K562 (cell line): ENCODE measurements around the gene CRTC3. TPM values are rescaled to one million over a fixed set of nuclear protein-coding genes. Genes with fewer than 3 reads are reported as not detected.

Experiments
- ATAC-seq: fragments of 200-7000 bp; cut with Tn5 transposase; 3 replicates; pipeline ENCODE4 v1.9.1; 2020; ENCODE audit warnings: moderate library complexity
- BruUV-seq: library from RNA; stranded (reverse); fragments of 400-500 nt; replicated peaks from 2 replicates; lab custom pipeline; 2021; lab: Mats Ljungman, UMichigan
- CTCF ChIA-PET: fragments of 300-600 bp; formaldehyde crosslinking; extraction: SDS; loops from one replicate; lab custom pipeline; 2021; ENCODE audit warnings: low intra/inter-chr PET ratio; lab: Yijun Ruan, JAX
- POLR2A ChIA-PET: fragments of 300-600, 350-650 bp; sonication (Branson Sonifier 250); formaldehyde crosslinking; extraction: SDS; loops from one replicate; lab custom pipeline; 2021; ENCODE audit warnings: antibody characterized with exemption, inconsistent platforms; lab: Yijun Ruan, JAX
- DNase-seq, 4 experiments: peaks; one replicate each; pipeline versions ENCODE4 v3.0.0 to v3.0.0-alpha.2; 2011 to 2018; ENCODE audit warnings: low spot score in 3 of 4, mixed read lengths in 3 of 4; ENCODE audit errors: extremely low read depth in 1 of 4
- FAIRE-seq: peaks from 2 replicates; lab custom pipeline; 2011; peaks lifted over from hg19 to GRCh38; lab: Jason Lieb, UNC
- H2AFZ ChIP-seq: 2 replicates; pipeline ENCODE4 v1.6.0; 2011; ENCODE audit warnings: low read depth, low read length, control low read depth, inconsistent platforms
- H3K27ac ChIP-seq: fragments of 200-600 bp; 3 replicates; pipeline ENCODE4 v1.8.0; 2011; ENCODE audit warnings: low read depth, mild to moderate bottlenecking, control low read depth, inconsistent platforms, low read length, moderate library complexity, mixed read lengths; ENCODE audit errors: extremely low read depth
- H3K27me3 ChIP-seq, 2 experiments: fragments of 300-600 bp in 1 of 2; 2 replicates in 1 of 2; 3 replicates in 1 of 2; pipeline versions ENCODE4 v1.6.0 to v1.8.0; 2011; ENCODE audit warnings: inconsistent platforms in 2 of 2, low read length in 2 of 2, mild to moderate bottlenecking in 1 of 2, mixed read lengths in 1 of 2, moderate library complexity in 1 of 2; ENCODE audit not compliant: control insufficient read depth in 2 of 2, insufficient read depth in 2 of 2
- H3K36me3 ChIP-seq: fragments of 300-600 bp; 3 replicates; pipeline ENCODE4 v1.8.0; 2011; ENCODE audit warnings: mild to moderate bottlenecking, low read length, inconsistent platforms; ENCODE audit not compliant: control insufficient read depth, insufficient read depth
- H3K4me1 ChIP-seq, 2 experiments: fragments of 200-600 bp in 1 of 2; replicated peaks in 1 of 2; 2 replicates in 1 of 2; 3 replicates in 1 of 2; pipeline versions ENCODE4 v1.5.1 to v1.8.0; 2011; ENCODE audit warnings: inconsistent platforms in 2 of 2, low read length in 2 of 2, mild to moderate bottlenecking in 1 of 2, mixed read lengths in 1 of 2, moderate library complexity in 1 of 2; ENCODE audit not compliant: control insufficient read depth in 2 of 2, insufficient read depth in 2 of 2
- H3K4me2 ChIP-seq: 2 replicates; pipeline ENCODE4 v1.6.1; 2011; ENCODE audit warnings: low read length, control low read depth, inconsistent platforms, mixed read lengths; ENCODE audit not compliant: insufficient read depth
- H3K4me3 ChIP-seq: fragments of 200-600 bp; sonication (generic), shearing (Covaris generic); 2 replicates; pipeline ENCODE4 v1.5.1; 2016; ENCODE audit warnings: control low read depth, inconsistent platforms
- H3K79me2 ChIP-seq: fragments of 200-600 bp; 3 replicates; pipeline ENCODE4 v1.8.0; 2011; ENCODE audit warnings: low read length, inconsistent platforms; ENCODE audit not compliant: control insufficient read depth, insufficient read depth
- H3K9ac ChIP-seq, 2 experiments: 2 replicates each; pipeline versions ENCODE4 v1.6.0 to v1.6.1; 2011; ENCODE audit warnings: low read depth in 2 of 2, low read length in 2 of 2, control low read depth in 1 of 2, inconsistent platforms in 1 of 2, mild to moderate bottlenecking in 1 of 2, mixed read lengths in 1 of 2; ENCODE audit not compliant: insufficient read depth in 1 of 2
- H3K9me1 ChIP-seq: one replicate; pipeline ENCODE4 v1.6.0; 2011; ENCODE audit warnings: inconsistent platforms, mild to moderate bottlenecking, low read length, moderate library complexity; ENCODE audit not compliant: control insufficient read depth, insufficient read depth
- H3K9me3 ChIP-seq: replicated peaks from 2 replicates; pipeline ENCODE4 v1.5.1; 2011; ENCODE audit warnings: low read depth, low read length, inconsistent platforms; ENCODE audit not compliant: control insufficient read depth, insufficient read depth
- H4K20me1 ChIP-seq: replicated peaks from 2 replicates; pipeline ENCODE4 v1.6.1; 2011; ENCODE audit warnings: low read length, inconsistent platforms, mixed read lengths; ENCODE audit not compliant: control insufficient read depth, insufficient read depth
- CEBPB ChIP-seq: fragments of 450-650 bp; IDR thresholded peaks from 2 replicates; pipeline ENCODE4 v1.6.1; 2016; ENCODE audit warnings: missing genetic modification characterization, missing compliant biosample characterization
- CEBPG ChIP-seq, 3 experiments: fragments of 200-800 bp in 1 of 3; sonication (Bioruptor generic) in 1 of 3; sonication (generic) in 1 of 3; formaldehyde crosslinking in 1 of 3; IDR thresholded peaks in 2 of 3; conservative IDR thresholded peaks in 1 of 3; 2 replicates each; pipeline versions ENCODE4 v1.6.1 to v1.8.0; 2016 to 2022; ENCODE audit warnings: missing compliant biosample characterization in 2 of 3, missing genetic modification characterization in 2 of 3, mild to moderate bottlenecking in 1 of 3, missing genetic modification reagents in 1 of 3
- JUNB ChIP-seq: fragments of 450-650 bp; formaldehyde crosslinking; conservative IDR thresholded peaks from 2 replicates; pipeline ENCODE4 v1.4.0; 2020; ENCODE audit warnings: mild to moderate bottlenecking
- NELFE ChIP-seq: IDR thresholded peaks from 2 replicates; pipeline ENCODE4 v1.6.1; 2011; ENCODE audit warnings: mild to moderate bottlenecking; ENCODE audit not compliant: insufficient read depth, insufficient read length
- POLR2A ChIP-seq: fragments of 450-650 bp; conservative IDR thresholded peaks from 2 replicates; pipeline ENCODE4 v1.6.1; 2016
- SMAD1 ChIP-seq: fragments of 150-350 bp; IDR thresholded peaks from 2 replicates; pipeline ENCODE4 v1.6.1; 2014; ENCODE audit warnings: low read length, low read depth; ENCODE audit not compliant: partially characterized antibody
- SMC3 ChIP-seq: conservative IDR thresholded peaks from 2 replicates; pipeline ENCODE4 v1.6.1; 2011; ENCODE audit warnings: low read depth, low read length, improper control_type of control experiment; ENCODE audit not compliant: insufficient read depth
- TBP ChIP-seq: optimal IDR thresholded peaks from 2 replicates; pipeline ENCODE3; 2011; ENCODE audit warnings: low read depth, low read length, improper control_type of control experiment
- ZBED1 ChIP-seq: IDR thresholded peaks from 2 replicates; pipeline ENCODE4 v1.6.1; 2014
- ZNF232 ChIP-seq: sonication (generic); formaldehyde crosslinking; IDR thresholded peaks from 2 replicates; pipeline ENCODE4 v1.8.0; 2022; ENCODE audit warnings: mild to moderate bottlenecking, missing genetic modification reagents
- WGBS: fragments of 100-300 bp; shearing (Covaris generic); methylation state at CpG from one replicate; pipeline ENCODE4 v1.1.6; 2016; ENCODE audit warnings: low coverage, mixed read lengths; ENCODE audit not compliant: insufficient coverage; ENCODE audit errors: missing lambda C conversion rate; 5-methylcytosine and 5-hydroxymethylcytosine counted together
- in situ Hi-C: fragments of 300-500 bp; cut with MboI; formaldehyde crosslinking; loops from 4 replicates; pipeline ENCODE4 v1.15.0; 2018; ENCODE audit warnings: inconsistent platforms, mixed read lengths
- intact Hi-C: fragments of 100-400 bp; cut with micrococcal nuclease; formaldehyde crosslinking; loops from 2 replicates; pipeline ENCODE4 v1.14.2; 2022
- polyA plus RNA-seq, 8 experiments: library from polyadenylated mRNA; depleted of rRNA in 4 of 8; stranded (reverse) in 5 of 8; unstranded in 3 of 8; fragments of >200 nt; fragmentation: Nextera tagmentation in 2 of 8; fragmentation: Illumina TruSeq in 1 of 8; extraction: Ambion mirVana in 2 of 8; extraction: Trizol in 1 of 8; gene quantifications; 2 replicates each; pipeline versions ENCODE4 v1.2.1 to v1.2.3, GENCODE V29; 2011 to 2014; ENCODE audit warnings: inconsistent platforms in 1 of 8, missing spikeins in 1 of 8
- total RNA-seq, 7 experiments: library from RNA; depleted of rRNA in 6 of 7; stranded (reverse); fragments of >200 nt in 6 of 7; fragmentation: Illumina TruSeq in 2 of 7; extraction: Trizol in 2 of 7; gene quantifications; 2 replicates each; pipeline versions ENCODE4 v1.2.1 to v1.2.3, GENCODE V29; 2011 to 2021; ENCODE audit warnings: low replicate concordance in 1 of 7
- TF ChIP-seq, protein P1 (sequence below): fragments of 250-450 bp; sonication (Bioruptor Pico); IDR thresholded peaks from 2 replicates; pipeline ENCODE4 v1.8.0; 2021; ENCODE audit warnings: borderline replicate concordance, mild to moderate bottlenecking, moderate library complexity; ENCODE audit not compliant: poor library complexity, severe bottlenecking
- TF ChIP-seq, protein P2 (sequence below): fragments of 250-450 bp; sonication (Bioruptor Pico); IDR thresholded peaks from 2 replicates; pipeline ENCODE4 v1.4.0; 2020; ENCODE audit warnings: mild to moderate bottlenecking, moderate library complexity
- TF ChIP-seq, protein P3 (sequence below): sonication (generic); formaldehyde crosslinking; IDR thresholded peaks from 2 replicates; pipeline ENCODE4 v1.8.1; 2023; ENCODE audit warnings: mild to moderate bottlenecking, missing genetic modification reagents

CRTC3 gene
- total and polyA plus RNA-seq, 9 of the 15 experiments (the other 6 are each of a cell fraction or from before 2014, with no cell fraction given) = 1.2 to 19.0 (median 11.6) TPM

DNA sequence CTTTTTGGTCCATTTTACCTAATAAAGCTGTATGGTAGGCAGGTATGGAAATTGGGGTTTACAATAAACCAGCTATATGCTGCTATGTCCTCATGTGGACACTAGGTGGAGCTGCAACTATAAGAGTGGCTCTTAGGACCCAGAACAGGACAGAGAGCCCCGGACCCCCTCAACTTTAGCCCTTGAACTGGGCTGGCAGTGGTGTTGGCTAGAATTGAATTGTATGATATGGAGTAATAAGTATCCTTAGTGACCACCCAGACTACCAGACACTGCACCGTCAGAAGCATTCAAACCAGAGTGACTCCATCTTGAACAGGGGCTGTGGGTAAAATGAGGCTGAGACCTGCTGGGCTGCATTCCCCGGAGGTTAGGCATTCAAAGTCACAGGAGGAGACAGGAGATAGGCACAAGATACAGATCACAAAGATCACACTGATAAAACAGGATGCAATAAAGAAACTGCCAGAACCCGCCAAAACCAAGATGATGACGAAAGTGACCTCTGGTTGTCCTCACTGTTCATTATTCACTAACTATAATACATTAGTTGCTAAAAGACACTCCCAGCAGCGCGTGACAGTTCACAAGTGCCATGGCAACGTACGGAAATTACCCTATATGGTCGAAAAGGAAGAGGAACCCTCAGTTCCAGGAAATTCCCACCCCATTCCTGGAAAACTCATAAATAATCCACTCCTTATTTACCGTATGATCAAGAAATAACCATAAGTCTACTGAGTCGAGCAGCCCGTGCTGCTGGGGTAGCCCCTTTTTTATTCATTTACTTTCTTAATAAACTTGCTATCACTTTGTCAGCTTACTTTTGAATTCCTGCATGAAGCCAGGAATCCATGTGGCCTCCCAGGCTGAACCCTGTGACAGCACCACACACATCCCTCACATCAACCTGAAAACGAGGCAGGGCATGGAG is 118.7 kb downstream of the CRTC3 start:
- Histone ChIP-seq H3K79me2 (no peaks in the 10 kb centered on the region), H4K20me1 (no peaks in the 10 kb centered on the region), H3K9ac (peak overlapping the region; percentile 22 to 69; a peak in 3 of 4 replicates), H3K4me1 (peaks cover 33 to 38% of the 10 kb centered on the region in 2 experiments), H3K27me3 (no peaks in the 10 kb centered on the region), H2AFZ (peak overlapping the region; percentile 88), H3K36me3 (no peaks in the 10 kb centered on the region), H3K27ac (peak overlapping the region; percentile 97), H3K4me2 (peak overlapping the region; percentile 66), H3K4me3 (no peak overlapping the region), H3K9me1 (no peaks in the 10 kb centered on the region), H3K9me3 (0 out of 2 replicates have a peak, but pooled peaks cover 3% of the 10 kb centered on the region)
- under 1% methylated on average over 14 of the region's 14 CpGs for WGBS
- FAIRE-seq (peak; percentile 97), ATAC-seq (peak; percentile 83), DNase-seq (peak; percentile 67 to 97 (median 76))
- ChIA-PET CTCF (interaction anchor here (0.8 to 2.2 kb wide), 6 partner anchors 45 to 283 kb away, joined by 3 to 11 read pairs (median 6); partner anchors contain the start of genes BLM, HDDC3 and MAN2A2), POLR2A (interaction anchor here (0.6 to 1.4 kb wide), 2 partner anchors 80 to 238 kb away, joined by 3 to 4 read pairs; no protein-coding TSS in a partner anchor)
- intact Hi-C loops = loop anchor here (1.0 to 2.0 kb wide), 5 partner anchors 16 to 401 kb away; no protein-coding TSS in a partner anchor
- in situ Hi-C loops = loop anchor here (5.0 to 10.0 kb wide), 2 partner anchors 46 to 239 kb away; no protein-coding TSS in a partner anchor
- no TSS peak for BruUV-seq
- peak; percentile 92 for TF ChIP-seq POLR2A
- TF ChIP-seq, protein P1, sequence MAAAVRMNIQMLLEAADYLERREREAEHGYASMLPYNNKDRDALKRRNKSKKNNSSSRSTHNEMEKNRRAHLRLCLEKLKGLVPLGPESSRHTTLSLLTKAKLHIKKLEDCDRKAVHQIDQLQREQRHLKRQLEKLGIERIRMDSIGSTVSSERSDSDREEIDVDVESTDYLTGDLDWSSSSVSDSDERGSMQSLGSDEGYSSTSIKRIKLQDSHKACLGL (CRISPR knock-in tag) = peak; percentile 98
- peak; percentile 53; the same call in 1 of the 2 replicates for TF ChIP-seq ZBED1
- TF ChIP-seq NELFE = no peak
- TF ChIP-seq JUNB = peak; percentile 94
- TF ChIP-seq SMC3 = peak; percentile 73
- no peak for TF ChIP-seq ZNF232 (CRISPR knock-in tag)
- TF ChIP-seq, protein P2, sequence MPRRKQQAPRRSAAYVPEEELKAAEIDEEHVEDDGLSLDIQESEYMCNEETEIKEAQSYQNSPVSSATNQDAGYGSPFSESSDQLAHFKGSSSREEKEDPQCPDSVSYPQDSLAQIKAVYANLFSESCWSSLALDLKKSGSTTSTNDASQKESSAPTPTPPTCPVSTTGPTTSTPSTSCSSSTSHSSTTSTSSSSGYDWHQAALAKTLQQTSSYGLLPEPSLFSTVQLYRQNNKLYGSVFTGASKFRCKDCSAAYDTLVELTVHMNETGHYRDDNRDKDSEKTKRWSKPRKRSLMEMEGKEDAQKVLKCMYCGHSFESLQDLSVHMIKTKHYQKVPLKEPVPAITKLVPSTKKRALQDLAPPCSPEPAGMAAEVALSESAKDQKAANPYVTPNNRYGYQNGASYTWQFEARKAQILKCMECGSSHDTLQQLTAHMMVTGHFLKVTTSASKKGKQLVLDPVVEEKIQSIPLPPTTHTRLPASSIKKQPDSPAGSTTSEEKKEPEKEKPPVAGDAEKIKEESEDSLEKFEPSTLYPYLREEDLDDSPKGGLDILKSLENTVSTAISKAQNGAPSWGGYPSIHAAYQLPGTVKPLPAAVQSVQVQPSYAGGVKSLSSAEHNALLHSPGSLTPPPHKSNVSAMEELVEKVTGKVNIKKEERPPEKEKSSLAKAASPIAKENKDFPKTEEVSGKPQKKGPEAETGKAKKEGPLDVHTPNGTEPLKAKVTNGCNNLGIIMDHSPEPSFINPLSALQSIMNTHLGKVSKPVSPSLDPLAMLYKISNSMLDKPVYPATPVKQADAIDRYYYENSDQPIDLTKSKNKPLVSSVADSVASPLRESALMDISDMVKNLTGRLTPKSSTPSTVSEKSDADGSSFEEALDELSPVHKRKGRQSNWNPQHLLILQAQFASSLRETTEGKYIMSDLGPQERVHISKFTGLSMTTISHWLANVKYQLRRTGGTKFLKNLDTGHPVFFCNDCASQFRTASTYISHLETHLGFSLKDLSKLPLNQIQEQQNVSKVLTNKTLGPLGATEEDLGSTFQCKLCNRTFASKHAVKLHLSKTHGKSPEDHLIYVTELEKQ (CRISPR knock-in tag) = peak; percentile 100
- TF ChIP-seq TBP = peak; percentile 71
- TF ChIP-seq, protein P3, sequence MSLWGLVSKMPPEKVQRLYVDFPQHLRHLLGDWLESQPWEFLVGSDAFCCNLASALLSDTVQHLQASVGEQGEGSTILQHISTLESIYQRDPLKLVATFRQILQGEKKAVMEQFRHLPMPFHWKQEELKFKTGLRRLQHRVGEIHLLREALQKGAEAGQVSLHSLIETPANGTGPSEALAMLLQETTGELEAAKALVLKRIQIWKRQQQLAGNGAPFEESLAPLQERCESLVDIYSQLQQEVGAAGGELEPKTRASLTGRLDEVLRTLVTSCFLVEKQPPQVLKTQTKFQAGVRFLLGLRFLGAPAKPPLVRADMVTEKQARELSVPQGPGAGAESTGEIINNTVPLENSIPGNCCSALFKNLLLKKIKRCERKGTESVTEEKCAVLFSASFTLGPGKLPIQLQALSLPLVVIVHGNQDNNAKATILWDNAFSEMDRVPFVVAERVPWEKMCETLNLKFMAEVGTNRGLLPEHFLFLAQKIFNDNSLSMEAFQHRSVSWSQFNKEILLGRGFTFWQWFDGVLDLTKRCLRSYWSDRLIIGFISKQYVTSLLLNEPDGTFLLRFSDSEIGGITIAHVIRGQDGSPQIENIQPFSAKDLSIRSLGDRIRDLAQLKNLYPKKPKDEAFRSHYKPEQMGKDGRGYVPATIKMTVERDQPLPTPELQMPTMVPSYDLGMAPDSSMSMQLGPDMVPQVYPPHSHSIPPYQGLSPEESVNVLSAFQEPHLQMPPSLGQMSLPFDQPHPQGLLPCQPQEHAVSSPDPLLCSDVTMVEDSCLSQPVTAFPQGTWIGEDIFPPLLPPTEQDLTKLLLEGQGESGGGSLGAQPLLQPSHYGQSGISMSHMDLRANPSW = peak; percentile 70; the same call in 1 of the 2 replicates
- TF ChIP-seq SMAD1 = peak; percentile 26
- peak; percentile 95 for TF ChIP-seq CEBPB (tag)
- peak; percentile 84 for TF ChIP-seq CEBPG (CRISPR knock-in tag; IDR thresholded peaks at IDR 0.05)
- peak; percentile 94 to 95 for TF ChIP-seq CEBPG (tag; conservative IDR thresholded peaks at IDR 0.05 in 1 of 2, IDR thresholded peaks at IDR 0.05 in 1 of 2)
